Liver (tissue), 3 donors: ENCODE data around the gene SLC38A2.
A peak's percentile ranks its signal among the peaks of the same experiment; 100 is the strongest.

Experiments used
- ATF3 ChIP-seq: IDR thresholded peaks from 2 replicates; pipeline ENCODE4 v1.6.1; 2016; ENCODE audit warnings: antibody characterized with exemption
- CTCF ChIP-seq: fragments of 150-350 bp; IDR thresholded peaks from 2 replicates; pipeline ENCODE4 v1.5.1; 2017; ENCODE audit warnings: improper control_type of control experiment, low read depth, low read length; ENCODE audit not compliant: missing input control
- HNF4G ChIP-seq: IDR thresholded peaks from 2 replicates; pipeline ENCODE4 v1.6.1; 2016; ENCODE audit warnings: antibody characterized with exemption
- JUND ChIP-seq, 2 donors: IDR thresholded peaks; 2 replicates each; pipeline ENCODE4 v1.6.1; 2016; ENCODE audit warnings: antibody characterized with exemption in 2 of 2
- MAX ChIP-seq: IDR thresholded peaks from 2 replicates; pipeline ENCODE4 v1.6.1; 2016; ENCODE audit warnings: antibody characterized with exemption
- TAF1 ChIP-seq: conservative IDR thresholded peaks from 2 replicates; pipeline ENCODE4 v1.6.1; 2016; ENCODE audit warnings: antibody characterized with exemption, mild to moderate bottlenecking
- YY1 ChIP-seq: IDR thresholded peaks from 2 replicates; pipeline ENCODE4 v1.6.1; 2016; ENCODE audit warnings: antibody characterized with exemption, mild to moderate bottlenecking
- donor health status: healthy.
- donor health status: healthy.

GRCh38 chr12:46368684-46369083 lies 3.9 kb downstream of the SLC38A2 start:
- TF ChIP-seq HNF4G = no peak
- no peak for TF ChIP-seq MAX
- no peak for TF ChIP-seq CTCF
- TF ChIP-seq JUND (IDR thresholded peaks at IDR 0.05) = peak in 1 of 2 donors; percentile 9
- TF ChIP-seq ATF3 = no peak
- TF ChIP-seq YY1 = no peak
- TF ChIP-seq TAF1 = no peak
